LoVo (cell line): ENCODE results near the gene LAMTOR3.

Source experiments
- DNase-seq: peaks from one replicate; pipeline ENCODE4 v3.0.0-alpha.2; 2016; ENCODE audit warnings: low spot score

Gene LAMTOR3

GRCh38 chr4:99861120-99861905 is 32.9 kb downstream of the LAMTOR3 start:
- no peak for DNase-seq

GRCh38 chr4:99860521-99860920 is 33.7 kb downstream of the LAMTOR3 start:
- DNase-seq = no peak

- no peak for DNase-seq
Observed at GRCh38 chr4:99859618-99860017, 34.6 kb downstream of the LAMTOR3 start.

GRCh38 chr4:99857307-99857706 is 36.9 kb downstream of the LAMTOR3 start:
- DNase-seq = no peak

GRCh38 chr4:99856166-99856565 is 38.1 kb downstream of the LAMTOR3 start:
- no peak for DNase-seq

- DNase-seq = no peak
Observed at GRCh38 chr4:99855678-99856077, 38.5 kb downstream of the LAMTOR3 start.

- no peak for DNase-seq
Observed at GRCh38 chr4:99853999-99854398, 40.2 kb downstream of the LAMTOR3 start.

GRCh38 chr4:99853190-99853589 is 41.0 kb downstream of the LAMTOR3 start:
- DNase-seq = no peak

- DNase-seq = no peak
Observed at GRCh38 chr4:99852199-99852749, 42.0 kb downstream of the LAMTOR3 start.

- no peak for DNase-seq
Observed at GRCh38 chr4:99848591-99849001, 45.6 kb downstream of the LAMTOR3 start.

- DNase-seq = no peak
Observed at GRCh38 chr4:99847362-99847976, 46.8 kb downstream of the LAMTOR3 start.

- no peak for DNase-seq
Observed at GRCh38 chr4:99846891-99847290, 47.3 kb downstream of the LAMTOR3 start.

- DNase-seq = no peak
Observed at GRCh38 chr4:99845708-99846469, 48.3 kb downstream of the LAMTOR3 start.

GRCh38 chr4:99845179-99845578 is 49.0 kb downstream of the LAMTOR3 start:
- DNase-seq = no peak

GRCh38 chr4:99844048-99844447 is 50.2 kb downstream of the LAMTOR3 start:
- no peak for DNase-seq

GRCh38 chr4:99843413-99843812 is 50.8 kb downstream of the LAMTOR3 start:
- no peak for DNase-seq

GRCh38 chr4:99841129-99841528 is 53.1 kb downstream of the LAMTOR3 start:
- no peak for DNase-seq

GRCh38 chr4:99838927-99839326 is 55.3 kb downstream of the LAMTOR3 start:
- no peak for DNase-seq

GRCh38 chr4:99835942-99836341 is 58.3 kb downstream of the LAMTOR3 start:
- no peak for DNase-seq

- no peak for DNase-seq
Observed at GRCh38 chr4:99834569-99834968, 59.7 kb downstream of the LAMTOR3 start.

- no peak for DNase-seq
Observed at GRCh38 chr4:99833756-99834155, 60.5 kb downstream of the LAMTOR3 start.

GRCh38 chr4:99832758-99833157 is 61.5 kb downstream of the LAMTOR3 start:
- DNase-seq = no peak

- no peak for DNase-seq
Observed at GRCh38 chr4:99832321-99832720, 61.9 kb downstream of the LAMTOR3 start.
